ENCODE data around the gene ROR2. TPM values are rescaled to one million over a fixed set of nuclear protein-coding genes. Genes with fewer than 3 reads are reported as not detected.
A peak's percentile ranks its signal among the peaks of the same experiment; 100 is the strongest.

The ROR2 gene
- total RNA-seq, 1 donor from 2014 or later: 3.8 TPM

DNA sequence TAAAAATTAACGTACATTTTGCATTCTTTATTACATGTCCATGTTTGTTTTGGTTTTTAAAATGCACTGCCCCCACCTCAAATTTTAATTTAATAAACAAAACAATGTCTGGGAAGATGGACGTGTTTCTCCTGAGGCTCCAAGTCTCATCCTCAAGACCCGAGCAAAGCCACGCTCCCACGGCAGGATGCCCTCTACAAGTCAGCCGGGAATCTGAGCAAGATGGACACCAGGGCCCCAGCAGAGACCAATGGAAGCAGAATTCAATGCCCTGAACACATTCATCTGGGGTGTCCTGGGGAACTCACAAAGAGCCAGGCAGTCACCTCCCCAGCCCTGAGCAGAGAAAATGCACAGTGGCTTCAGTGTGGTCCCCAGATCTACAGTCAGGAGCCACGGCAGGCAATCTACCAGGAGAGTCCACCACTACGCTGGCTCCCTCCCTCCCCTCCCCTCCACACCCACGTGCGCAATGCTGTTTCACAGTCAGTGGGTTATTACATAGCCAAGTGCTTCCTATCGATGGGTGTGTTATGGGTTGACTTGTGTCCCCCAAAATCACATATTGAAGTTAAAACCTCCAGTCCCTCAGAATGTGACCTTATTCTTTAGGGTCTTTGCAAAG, 129.8 kb downstream of the ROR2 start:
- no peaks in the 10 kb centered on the region for H3K27me3 ChIP-seq (ENCODE audit: low read depth)
- no peak overlapping the region for H3K4me3 ChIP-seq
- H3K27ac ChIP-seq: no peak overlapping the region
- intact Hi-C loops (cut with DNase I): no loop called here
- H3K4me1 ChIP-seq: peaks cover 7% of the 10 kb centered on the region
- TF ChIP-seq, protein P1, sequence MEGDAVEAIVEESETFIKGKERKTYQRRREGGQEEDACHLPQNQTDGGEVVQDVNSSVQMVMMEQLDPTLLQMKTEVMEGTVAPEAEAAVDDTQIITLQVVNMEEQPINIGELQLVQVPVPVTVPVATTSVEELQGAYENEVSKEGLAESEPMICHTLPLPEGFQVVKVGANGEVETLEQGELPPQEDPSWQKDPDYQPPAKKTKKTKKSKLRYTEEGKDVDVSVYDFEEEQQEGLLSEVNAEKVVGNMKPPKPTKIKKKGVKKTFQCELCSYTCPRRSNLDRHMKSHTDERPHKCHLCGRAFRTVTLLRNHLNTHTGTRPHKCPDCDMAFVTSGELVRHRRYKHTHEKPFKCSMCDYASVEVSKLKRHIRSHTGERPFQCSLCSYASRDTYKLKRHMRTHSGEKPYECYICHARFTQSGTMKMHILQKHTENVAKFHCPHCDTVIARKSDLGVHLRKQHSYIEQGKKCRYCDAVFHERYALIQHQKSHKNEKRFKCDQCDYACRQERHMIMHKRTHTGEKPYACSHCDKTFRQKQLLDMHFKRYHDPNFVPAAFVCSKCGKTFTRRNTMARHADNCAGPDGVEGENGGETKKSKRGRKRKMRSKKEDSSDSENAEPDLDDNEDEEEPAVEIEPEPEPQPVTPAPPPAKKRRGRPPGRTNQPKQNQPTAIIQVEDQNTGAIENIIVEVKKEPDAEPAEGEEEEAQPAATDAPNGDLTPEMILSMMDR (IDR thresholded peaks at IDR 0.05): no peak
- DNase-seq (no peak), ATAC-seq (no peak)
- no peaks in the 10 kb centered on the region for H3K9me3 ChIP-seq
- H3K36me3 ChIP-seq: no peaks in the 10 kb centered on the region

DNA sequence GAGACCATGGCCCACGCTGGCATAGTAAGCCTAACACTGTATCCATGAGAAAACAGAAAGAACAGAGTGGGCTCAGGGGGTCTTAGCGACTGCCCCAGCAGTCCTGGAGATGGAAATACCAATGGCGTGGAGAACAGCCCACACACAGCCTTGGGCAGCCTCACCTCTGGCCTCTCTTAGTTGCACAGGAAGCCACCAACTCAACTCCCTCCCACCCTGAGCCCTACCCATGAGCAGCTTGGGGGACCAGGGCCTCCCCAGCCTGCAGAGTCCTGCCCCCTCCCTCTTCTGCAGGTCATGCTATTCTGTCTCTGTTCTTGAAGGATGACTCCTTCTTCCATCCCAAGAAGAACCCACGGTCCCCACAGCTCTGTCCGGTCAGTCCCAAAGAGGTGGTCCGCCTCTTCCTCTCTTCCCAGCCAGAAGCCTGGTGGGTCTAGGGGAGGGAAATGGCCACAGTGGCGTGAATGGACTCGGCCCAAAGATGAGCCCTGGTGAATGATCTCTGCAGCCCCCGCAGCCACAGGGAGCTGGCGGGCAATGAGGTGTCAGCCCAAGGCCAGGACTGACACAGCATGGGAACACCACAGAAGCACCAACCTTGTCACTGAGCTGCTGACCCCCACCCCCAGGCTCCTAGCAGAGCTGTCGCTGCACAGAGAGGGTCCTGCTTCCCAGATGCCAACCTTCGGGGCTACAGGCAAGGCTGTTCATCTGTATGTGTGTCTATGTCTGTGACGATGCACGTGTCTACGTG, 131.2 kb downstream of the ROR2 start:
- Histone ChIP-seq H3K9me3 (no peaks in the 10 kb centered on the region), H3K27ac (no peak overlapping the region), H3K4me3 (no peak overlapping the region), H3K36me3 (no peaks in the 10 kb centered on the region), H3K27me3 (ENCODE audit: low read depth) (no peaks in the 10 kb centered on the region), H3K4me1 (peaks cover 7% of the 10 kb centered on the region)
- no peak for DNase-seq
- ATAC-seq: peak in 1 of 2 donors; percentile 14
- TF ChIP-seq, protein P1 (IDR thresholded peaks at IDR 0.05): no peak
- intact Hi-C loops (cut with DNase I): no loop called here

DNA sequence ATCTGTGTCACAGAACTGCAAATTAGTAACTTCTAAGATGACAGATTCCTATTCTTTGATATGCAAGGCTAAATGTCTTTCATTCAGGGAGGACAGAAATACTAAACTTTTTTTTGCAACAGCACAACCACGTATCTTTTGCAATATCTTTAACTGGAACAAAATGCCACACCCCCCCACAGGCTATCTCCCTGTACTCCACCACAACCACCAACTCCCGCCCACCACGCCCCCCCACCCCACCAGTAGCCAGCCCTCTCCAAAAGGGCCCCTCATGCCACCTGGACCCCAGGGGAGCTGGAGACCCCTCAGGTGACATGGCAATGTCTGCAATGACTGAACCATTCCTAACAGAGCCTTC, 131.8 kb downstream of the ROR2 start:
- Histone ChIP-seq H3K4me3 (no peak overlapping the region), H3K36me3 (no peaks in the 10 kb centered on the region), H3K27me3 (ENCODE audit: low read depth) (no peaks in the 10 kb centered on the region), H3K4me1 (peaks cover 7% of the 10 kb centered on the region), H3K9me3 (no peaks in the 10 kb centered on the region), H3K27ac (no peak overlapping the region)
- intact Hi-C loops (cut with DNase I): no loop called here
- ATAC-seq (no peak), DNase-seq (no peak)
- TF ChIP-seq, protein P1 (IDR thresholded peaks at IDR 0.05): no peak

DNA sequence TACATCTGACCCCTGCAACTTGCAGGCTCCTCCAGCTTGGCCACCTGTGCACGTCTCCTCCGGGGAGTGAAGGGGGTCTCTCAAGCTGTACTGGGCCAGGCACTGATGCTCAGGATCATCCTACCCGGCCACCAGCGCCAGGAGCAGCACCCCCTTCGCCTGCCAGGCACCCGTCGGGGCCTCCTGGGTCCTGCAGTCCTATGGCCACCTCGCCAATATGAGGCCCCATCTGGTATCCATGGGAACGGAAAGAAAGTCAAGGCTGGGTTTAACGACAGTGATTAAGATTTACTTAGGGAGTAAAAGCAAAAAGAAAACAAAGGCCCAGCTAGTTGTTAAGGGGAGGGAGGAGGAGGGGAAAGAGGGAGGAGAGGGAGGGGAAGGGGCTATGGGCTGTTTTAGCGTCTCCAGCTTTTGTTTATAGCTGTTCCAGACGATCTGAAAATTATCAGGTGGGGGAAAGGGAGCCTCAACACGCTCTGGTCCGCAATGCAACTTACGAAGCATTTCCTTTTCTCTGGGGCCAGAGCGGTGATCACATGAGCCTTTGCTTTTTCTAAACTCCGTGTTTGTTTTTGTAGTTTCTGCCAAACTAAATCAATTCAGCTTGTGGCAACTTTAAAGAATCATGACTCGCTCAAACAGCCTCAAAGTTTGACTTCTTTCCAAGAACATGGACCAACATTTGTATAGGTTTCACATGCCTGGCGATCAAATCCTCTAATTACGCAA, 132.4 kb downstream of the ROR2 start:
- Histone ChIP-seq H3K4me3 (no peak overlapping the region), H3K9me3 (no peaks in the 10 kb centered on the region), H3K4me1 (peaks cover 7% of the 10 kb centered on the region), H3K27ac (peak overlapping the region; percentile 41), H3K36me3 (no peaks in the 10 kb centered on the region), H3K27me3 (ENCODE audit: low read depth) (no peaks in the 10 kb centered on the region)
- DNase-seq (no peak), ATAC-seq (no peak)
- TF ChIP-seq, protein P1 (IDR thresholded peaks at IDR 0.05): no peak
- intact Hi-C loops (cut with DNase I): no loop called here

DNA sequence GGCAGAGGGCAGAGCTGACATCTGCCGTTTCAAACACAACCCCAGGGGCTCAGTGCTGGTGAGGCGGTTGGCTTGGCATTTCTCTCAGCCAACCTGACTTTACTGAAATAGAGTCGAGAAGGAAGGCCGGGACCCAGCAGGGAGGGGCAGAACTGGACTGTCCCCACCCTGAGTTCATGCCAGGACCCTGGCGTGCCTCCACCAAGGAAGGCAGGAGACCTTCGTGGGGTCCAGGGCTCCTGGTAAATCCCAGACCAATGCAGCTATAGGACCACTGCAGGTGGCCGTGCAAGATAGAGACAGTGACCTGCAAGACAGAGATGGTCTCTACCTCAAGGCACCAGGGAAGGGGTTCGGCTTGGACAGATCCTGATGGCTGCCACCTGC, 132.9 kb downstream of the ROR2 start:
- Histone ChIP-seq H3K9me3 (no peaks in the 10 kb centered on the region), H3K36me3 (no peaks in the 10 kb centered on the region), H3K4me3 (no peak overlapping the region), H3K27me3 (ENCODE audit: low read depth) (no peaks in the 10 kb centered on the region), H3K4me1 (peaks cover 7% of the 10 kb centered on the region), H3K27ac (peak overlapping the region; percentile 41)
- DNase-seq (peak; percentile 27), ATAC-seq (no peak)
- intact Hi-C loops (cut with DNase I): no loop called here
- TF ChIP-seq, protein P1 (IDR thresholded peaks at IDR 0.05): no peak

All from lower lobe of right lung (tissue), 2 donors.